MCF 10A (cell line): ENCODE results near the gene HYKK. TPM values are rescaled to one million over a fixed set of nuclear protein-coding genes. Genes with fewer than 3 reads are reported as not detected.
A peak's percentile ranks its signal among the peaks of the same experiment; 100 is the strongest.

Experiments
- BruUV-seq: library from RNA; stranded (reverse); fragments of 400-500 nt; replicated peaks from 2 replicates; lab custom pipeline; 2021; lab: Mats Ljungman, UMichigan
- CTCF ChIA-PET: fragments of 300-600 bp; sonication (Branson Sonifier 250); formaldehyde crosslinking; extraction: SDS; loops from one replicate; lab custom pipeline; 2021; ENCODE audit warnings: antibody characterized with exemption, inconsistent platforms; lab: Yijun Ruan, JAX
- POLR2A ChIA-PET: fragments of 300-600, 350-650 bp; sonication (Branson Sonifier 250); formaldehyde crosslinking; extraction: SDS; loops from one replicate; lab custom pipeline; 2020; ENCODE audit warnings: antibody characterized with exemption, inconsistent platforms; lab: Yijun Ruan, JAX
- DNase-seq: peaks from one replicate; pipeline ENCODE4 v3.0.0-alpha.2; 2018; ENCODE audit not compliant: unreplicated experiment
- H3K27ac Mint-ChIP-seq: one replicate; pipeline ENCODE4 v1.8.0; 2022; ENCODE audit warnings: mild to moderate bottlenecking, low read depth, mixed read lengths; ENCODE audit not compliant: unreplicated experiment
- H3K27me3 Mint-ChIP-seq: one replicate; pipeline ENCODE4 v1.8.0; 2022; ENCODE audit warnings: mixed read lengths; ENCODE audit not compliant: insufficient read depth, unreplicated experiment
- H3K36me3 Mint-ChIP-seq: one replicate; pipeline ENCODE4 v1.8.0; 2022; ENCODE audit warnings: mild to moderate bottlenecking, moderate library complexity, mixed read lengths; ENCODE audit not compliant: insufficient read depth, unreplicated experiment
- H3K4me1 Mint-ChIP-seq: one replicate; pipeline ENCODE4 v1.8.0; 2022; ENCODE audit warnings: mixed read lengths; ENCODE audit not compliant: insufficient read depth, unreplicated experiment
- H3K4me3 Mint-ChIP-seq: one replicate; pipeline ENCODE4 v1.8.0; 2022; ENCODE audit warnings: mild to moderate bottlenecking, moderate library complexity, mixed read lengths; ENCODE audit not compliant: unreplicated experiment
- H3K9me3 Mint-ChIP-seq: one replicate; pipeline ENCODE4 v1.8.0; 2022; ENCODE audit warnings: mixed read lengths; ENCODE audit not compliant: unreplicated experiment
- CTCF ChIP-seq: fragments of 200-600 bp; IDR thresholded peaks from one replicate; pipeline ENCODE4 v1.8.0; 2022; ENCODE audit warnings: antibody characterized with exemption, mild to moderate bottlenecking; ENCODE audit not compliant: unreplicated experiment
- intact Hi-C: fragments of 100-400 bp; cut with micrococcal nuclease; formaldehyde crosslinking; loops from 2 replicates; pipeline ENCODE4 v1.14.1; 2022
- total RNA-seq: library from RNA; stranded (reverse); gene quantifications from 2 replicates; pipeline ENCODE4 v1.2.3, GENCODE V29; 2022

The HYKK gene
- total RNA-seq, 1 experiment from 2014 or later: 1.2 TPM

- H3K4me3 Mint-ChIP-seq: no peak overlapping the region
Observed at GRCh38 chr15:78563092-78563491, 55.7 kb downstream of the HYKK start.

GRCh38 chr15:78564743-78565096 lies 57.3 kb downstream of the HYKK start:
- intact Hi-C loops: loop anchor here (2.0 kb wide), 2 partner anchors 24 to 58 kb away; partner anchors contain the start of genes HYKK and PSMA4
- Mint-ChIP-seq H3K27me3 (no peaks in the 10 kb centered on the region), H3K9me3 (no peaks in the 10 kb centered on the region), H3K4me1 (peaks cover 8% of the 10 kb centered on the region), H3K36me3 (no peaks in the 10 kb centered on the region), H3K27ac (no peak overlapping the region), H3K4me3 (peak overlapping the region; percentile 86)
- TF ChIP-seq CTCF: no peak
- no TSS peak for BruUV-seq
- CTCF ChIA-PET: interaction anchor here (0.5 to 2.0 kb wide), 5 partner anchors 10 to 386 kb away, joined by 3 to 11 read pairs (median 3); no protein-coding TSS in a partner anchor
- DNase-seq: no peak
- POLR2A ChIA-PET: interaction anchor here (1.0 to 3.8 kb wide), 9 partner anchors 10 to 154 kb away, joined by 3 to 67 read pairs (median 7); partner anchors contain the start of genes HYKK, IREB2 and PSMA4

More at GRCh38 chr15:78563092-78563491, 55.7 kb downstream of the HYKK start:
- DNase-seq: no peak
- TF ChIP-seq CTCF: no peak
- H3K4me1 Mint-ChIP-seq: peaks cover 8% of the 10 kb centered on the region
- H3K9me3 Mint-ChIP-seq: no peaks in the 10 kb centered on the region
- POLR2A ChIA-PET: interaction anchor here (1.8 kb wide), 1 partner anchor 22 kb away, joined by 7 read pairs; the partner anchor contains the start of gene PSMA4
- no peaks in the 10 kb centered on the region for H3K27me3 Mint-ChIP-seq
- intact Hi-C loops: no loop called here
- CTCF ChIA-PET: no interaction called here
- no TSS peak for BruUV-seq
- H3K27ac Mint-ChIP-seq: no peak overlapping the region
- no peaks in the 10 kb centered on the region for H3K36me3 Mint-ChIP-seq

- intact Hi-C loops: loop anchor here (2.0 kb wide), 2 partner anchors 25 to 59 kb away; partner anchors contain the start of genes HYKK and PSMA4
- no TSS peak for BruUV-seq
- peaks cover 8% of the 10 kb centered on the region for H3K4me1 Mint-ChIP-seq
Observed at GRCh38 chr15:78565097-78565950, 57.9 kb downstream of the HYKK start, which contains the start of gene CHRNA5. Gene CHRNA5 (plus strand): TSS chr15:78565520. CDS start chr15:78565720, 200 bp downstream.

More at GRCh38 chr15:78565097-78565950, 57.9 kb downstream of the HYKK start, which contains the start of gene CHRNA5:
- DNase-seq: peak; percentile 94
- TF ChIP-seq CTCF: no peak
- H3K9me3 Mint-ChIP-seq: no peaks in the 10 kb centered on the region
- H3K27me3 Mint-ChIP-seq: no peaks in the 10 kb centered on the region
- peak within 1 kb of the TSS; percentile 54 for H3K27ac Mint-ChIP-seq
- H3K4me3 Mint-ChIP-seq: peak within 1 kb of the TSS; percentile 86
- H3K36me3 Mint-ChIP-seq: no peaks in the 10 kb centered on the region
- ChIA-PET POLR2A (interaction anchor here (0.6 to 3.8 kb wide), 12 partner anchors 9 to 308 kb away, joined by 3 to 67 read pairs (median 6); partner anchors contain the start of genes HYKK, IREB2, PSMA4 and SKIC8), CTCF (interaction anchor here (0.6 to 2.0 kb wide), 9 partner anchors 8 to 416 kb away, joined by 3 to 11 read pairs (median 3); partner anchors contain the start of gene IREB2)
